ENCODE data around the gene NDC1. TPM values are rescaled to one million over a fixed set of nuclear protein-coding genes. Genes with fewer than 3 reads are reported as not detected.

NDC1 gene
- polyA plus RNA-seq, 1 of the 3 experiments (the other 2 are of a cell fraction): 11.5 TPM

- no peaks in the 10 kb centered on the region for H3K27me3 ChIP-seq (ENCODE audit: insufficient read depth)
- ChIA-PET CTCF (no interaction called here), POLR2A (no interaction called here)
- H2AFZ ChIP-seq (ENCODE audit: low read depth): no peak overlapping the region
- no peak overlapping the region for H3K4me2 ChIP-seq
- no peak for DNase-seq
- H3K4me1 ChIP-seq (ENCODE audit: control insufficient read depth in 1 of 2, insufficient read depth in 2 of 2, low read depth in 1 of 2, low read length in 1 of 2): no peaks in the 10 kb centered on the region
- no peak overlapping the region for H3K4me3 ChIP-seq (ENCODE audit: low read depth in 2 of 2, low read length in 1 of 2)
- 100% methylated on average over 1 of the region's 1 CpG for WGBS (ENCODE audit: low lambda C conversion rate)
- no peaks in the 10 kb centered on the region for H3K9me2 ChIP-seq
- H3K27ac ChIP-seq (ENCODE audit: low read depth in 2 of 2, low read length in 1 of 2): no peak overlapping the region
- H3K9me3 ChIP-seq: no peaks in the 10 kb centered on the region
- H3K36me3 ChIP-seq (replicated peaks in 1 of 2; ENCODE audit: control insufficient read depth in 1 of 2, insufficient read depth in 2 of 2, low read length in 1 of 2): peaks cover 0 to 33% of the 10 kb centered on the region in 2 experiments
- TF ChIP-seq RXRA (IDR thresholded peaks at IDR 0.05; ENCODE audit: borderline replicate concordance, low read depth) (no peak), CTCF (IDR thresholded peaks at IDR 0.05) (no peak), SIN3A (IDR thresholded peaks at IDR 0.05; ENCODE audit: borderline replicate concordance, low read depth, low read length) (no peak), FOXM1 (IDR thresholded peaks at IDR 0.05; ENCODE audit: low read depth) (no peak)
- TF ChIP-seq, protein P1, sequence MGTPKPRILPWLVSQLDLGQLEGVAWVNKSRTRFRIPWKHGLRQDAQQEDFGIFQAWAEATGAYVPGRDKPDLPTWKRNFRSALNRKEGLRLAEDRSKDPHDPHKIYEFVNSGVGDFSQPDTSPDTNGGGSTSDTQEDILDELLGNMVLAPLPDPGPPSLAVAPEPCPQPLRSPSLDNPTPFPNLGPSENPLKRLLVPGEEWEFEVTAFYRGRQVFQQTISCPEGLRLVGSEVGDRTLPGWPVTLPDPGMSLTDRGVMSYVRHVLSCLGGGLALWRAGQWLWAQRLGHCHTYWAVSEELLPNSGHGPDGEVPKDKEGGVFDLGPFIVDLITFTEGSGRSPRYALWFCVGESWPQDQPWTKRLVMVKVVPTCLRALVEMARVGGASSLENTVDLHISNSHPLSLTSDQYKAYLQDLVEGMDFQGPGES (IDR thresholded peaks at IDR 0.05; ENCODE audit: low read depth, low read length): no peak
- TF ChIP-seq, protein P2, sequence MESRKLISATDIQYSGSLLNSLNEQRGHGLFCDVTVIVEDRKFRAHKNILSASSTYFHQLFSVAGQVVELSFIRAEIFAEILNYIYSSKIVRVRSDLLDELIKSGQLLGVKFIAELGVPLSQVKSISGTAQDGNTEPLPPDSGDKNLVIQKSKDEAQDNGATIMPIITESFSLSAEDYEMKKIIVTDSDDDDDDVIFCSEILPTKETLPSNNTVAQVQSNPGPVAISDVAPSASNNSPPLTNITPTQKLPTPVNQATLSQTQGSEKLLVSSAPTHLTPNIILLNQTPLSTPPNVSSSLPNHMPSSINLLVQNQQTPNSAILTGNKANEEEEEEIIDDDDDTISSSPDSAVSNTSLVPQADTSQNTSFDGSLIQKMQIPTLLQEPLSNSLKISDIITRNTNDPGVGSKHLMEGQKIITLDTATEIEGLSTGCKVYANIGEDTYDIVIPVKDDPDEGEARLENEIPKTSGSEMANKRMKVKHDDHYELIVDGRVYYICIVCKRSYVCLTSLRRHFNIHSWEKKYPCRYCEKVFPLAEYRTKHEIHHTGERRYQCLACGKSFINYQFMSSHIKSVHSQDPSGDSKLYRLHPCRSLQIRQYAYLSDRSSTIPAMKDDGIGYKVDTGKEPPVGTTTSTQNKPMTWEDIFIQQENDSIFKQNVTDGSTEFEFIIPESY (IDR thresholded peaks at IDR 0.05; ENCODE audit: borderline replicate concordance, low read depth): no peak
- TF ChIP-seq, protein P3, sequence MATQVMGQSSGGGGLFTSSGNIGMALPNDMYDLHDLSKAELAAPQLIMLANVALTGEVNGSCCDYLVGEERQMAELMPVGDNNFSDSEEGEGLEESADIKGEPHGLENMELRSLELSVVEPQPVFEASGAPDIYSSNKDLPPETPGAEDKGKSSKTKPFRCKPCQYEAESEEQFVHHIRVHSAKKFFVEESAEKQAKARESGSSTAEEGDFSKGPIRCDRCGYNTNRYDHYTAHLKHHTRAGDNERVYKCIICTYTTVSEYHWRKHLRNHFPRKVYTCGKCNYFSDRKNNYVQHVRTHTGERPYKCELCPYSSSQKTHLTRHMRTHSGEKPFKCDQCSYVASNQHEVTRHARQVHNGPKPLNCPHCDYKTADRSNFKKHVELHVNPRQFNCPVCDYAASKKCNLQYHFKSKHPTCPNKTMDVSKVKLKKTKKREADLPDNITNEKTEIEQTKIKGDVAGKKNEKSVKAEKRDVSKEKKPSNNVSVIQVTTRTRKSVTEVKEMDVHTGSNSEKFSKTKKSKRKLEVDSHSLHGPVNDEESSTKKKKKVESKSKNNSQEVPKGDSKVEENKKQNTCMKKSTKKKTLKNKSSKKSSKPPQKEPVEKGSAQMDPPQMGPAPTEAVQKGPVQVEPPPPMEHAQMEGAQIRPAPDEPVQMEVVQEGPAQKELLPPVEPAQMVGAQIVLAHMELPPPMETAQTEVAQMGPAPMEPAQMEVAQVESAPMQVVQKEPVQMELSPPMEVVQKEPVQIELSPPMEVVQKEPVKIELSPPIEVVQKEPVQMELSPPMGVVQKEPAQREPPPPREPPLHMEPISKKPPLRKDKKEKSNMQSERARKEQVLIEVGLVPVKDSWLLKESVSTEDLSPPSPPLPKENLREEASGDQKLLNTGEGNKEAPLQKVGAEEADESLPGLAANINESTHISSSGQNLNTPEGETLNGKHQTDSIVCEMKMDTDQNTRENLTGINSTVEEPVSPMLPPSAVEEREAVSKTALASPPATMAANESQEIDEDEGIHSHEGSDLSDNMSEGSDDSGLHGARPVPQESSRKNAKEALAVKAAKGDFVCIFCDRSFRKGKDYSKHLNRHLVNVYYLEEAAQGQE (IDR thresholded peaks at IDR 0.05; ENCODE audit: low read depth, low read length): no peak
- H3F3A ChIP-seq (replicated peaks; ENCODE audit: insufficient read depth): peaks cover 10% of the 10 kb centered on the region
- H3K9ac ChIP-seq: no peak overlapping the region
- H4K20me1 ChIP-seq (ENCODE audit: insufficient read depth): no peaks in the 10 kb centered on the region
- no peaks in the 10 kb centered on the region for H3K79me2 ChIP-seq (ENCODE audit: insufficient read depth)
These were observed 60.8 kb downstream of the NDC1 start for GRCh38 chr1:53777272-53777671.

Data from SK-N-SH (cell line).